Activated T-helper 1 cell treated with Interleukin-2 at 50 U/mL for 16 hours (primary cell): ENCODE data around the gene AQP5.

ENCODE experiments used
- DNase-seq: peaks from one replicate; pipeline ENCODE4 v3.0.0-alpha.2; 2020; ENCODE audit warnings: low read depth

Gene AQP5

DNA sequence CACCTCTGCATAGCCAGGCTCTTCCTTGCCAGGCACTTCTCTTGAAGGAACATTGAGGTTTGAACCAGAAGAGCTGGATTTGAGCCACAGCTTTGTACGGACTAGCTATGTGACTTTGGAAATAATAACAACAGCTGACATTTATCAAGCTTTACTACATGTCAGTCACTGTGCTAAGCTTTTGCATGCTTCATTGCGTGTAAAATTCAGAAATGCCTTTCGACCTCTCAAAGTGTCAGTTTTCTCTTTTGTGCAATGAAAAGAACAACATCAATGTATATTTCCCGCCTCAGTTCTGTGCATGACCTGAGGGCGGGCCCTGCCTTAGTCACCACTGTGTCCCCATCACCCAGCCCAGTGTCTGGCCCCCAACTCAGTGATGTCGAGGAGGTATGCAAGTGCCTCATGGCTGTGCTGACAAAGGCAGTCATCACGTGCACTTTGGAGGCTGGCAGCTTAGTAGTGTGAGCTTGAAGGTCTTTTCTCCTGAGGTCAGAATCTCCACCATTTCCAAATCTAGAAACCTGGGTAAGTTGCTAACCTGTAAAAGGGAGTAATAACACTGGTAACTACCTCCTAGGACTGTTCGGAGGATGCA, 29.0 kb upstream of the AQP5 start:
- DNase-seq, result no peak

- DNase-seq, result no peak
These were observed 27.9 kb upstream of the AQP5 start for GRCh38 chr12:49933796-49934195.

DNA sequence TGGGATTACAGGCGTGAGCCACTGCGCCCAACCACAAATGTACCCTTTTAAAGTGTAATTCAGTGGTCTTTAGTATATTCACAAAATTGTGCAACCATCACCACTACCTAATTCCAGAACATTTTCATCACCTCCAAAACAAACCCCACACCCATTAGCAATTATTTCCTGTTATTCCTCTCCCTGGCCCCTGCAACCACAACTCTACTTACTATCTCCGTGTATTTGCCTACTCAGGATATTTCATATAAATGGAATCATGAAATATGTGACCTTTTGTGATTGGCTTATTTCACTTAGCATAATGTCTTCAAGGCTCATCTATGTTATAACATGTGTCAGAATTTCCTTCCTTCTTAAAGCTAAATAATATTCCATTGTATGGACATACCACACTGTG, 27.2 kb upstream of the AQP5 start:
- no peak for DNase-seq

DNA sequence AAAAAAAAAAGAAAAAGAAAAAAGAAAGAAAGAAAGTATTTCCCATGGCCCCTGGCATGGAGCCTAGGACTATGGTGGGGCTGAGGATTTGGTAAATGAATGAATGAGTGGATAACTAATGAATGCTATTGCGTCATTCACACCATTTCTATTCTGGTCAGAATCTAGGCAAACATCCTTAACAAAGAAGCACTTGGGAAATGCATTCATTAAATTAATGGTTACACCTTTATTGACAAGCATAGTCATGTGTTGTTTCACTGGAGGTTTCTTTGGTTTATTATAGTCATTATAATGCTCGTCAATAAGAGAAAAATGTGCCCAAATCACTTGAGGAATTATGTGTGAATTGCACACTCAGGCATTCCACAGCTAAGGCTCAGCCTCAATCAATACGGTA, 24.7 kb upstream of the AQP5 start:
- no peak for DNase-seq

DNA sequence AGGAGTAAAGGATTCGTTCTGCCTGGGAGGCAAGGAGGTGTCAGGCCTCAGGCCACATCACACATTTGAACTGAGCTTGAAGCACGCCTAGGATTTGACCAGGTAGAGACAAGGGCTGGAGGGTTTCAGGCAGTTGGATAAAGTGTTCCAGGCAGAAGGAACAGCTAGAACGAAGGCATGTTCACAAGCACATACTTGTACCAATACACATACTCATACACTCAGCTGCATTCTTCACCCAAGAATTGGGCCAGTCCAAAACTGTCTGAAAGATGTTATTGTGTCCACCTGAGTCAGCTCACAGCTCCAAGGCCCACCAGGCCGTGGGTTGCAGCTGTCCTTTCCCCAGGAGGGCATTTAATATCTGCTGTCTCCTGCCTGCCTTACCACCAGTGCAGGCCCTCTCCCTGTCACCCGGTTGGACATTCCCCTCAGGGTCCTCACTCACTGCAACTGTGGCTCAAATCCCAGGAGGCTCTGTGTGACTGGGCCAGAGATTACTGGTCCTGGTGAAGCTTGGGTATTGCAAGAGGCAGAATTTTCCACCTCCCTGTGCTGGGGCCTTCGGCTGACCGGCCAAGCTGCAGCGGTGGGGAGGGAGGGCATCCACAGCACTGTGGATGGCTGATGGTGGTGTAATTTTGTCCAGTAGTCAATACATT, 23.9 kb upstream of the AQP5 start:
- no peak for DNase-seq

DNA sequence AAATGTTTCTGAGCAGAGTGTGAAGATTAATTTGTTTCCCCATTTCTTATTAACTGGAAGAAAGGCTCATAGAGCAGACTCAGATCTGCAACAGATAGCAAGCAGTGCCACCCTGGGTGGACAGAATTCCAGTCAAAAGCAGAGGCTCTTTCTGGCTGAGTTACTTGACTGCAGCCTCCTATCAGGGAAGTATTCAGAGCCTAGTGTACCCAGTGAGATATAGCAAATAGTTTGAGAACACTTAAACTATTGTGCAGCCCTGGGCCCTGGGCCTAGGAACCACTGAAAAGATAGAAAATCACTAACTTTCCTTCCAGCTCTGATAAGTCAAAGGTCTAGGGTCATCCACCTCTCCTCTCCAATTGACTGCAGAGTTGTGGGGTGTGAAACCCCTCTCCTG, 22.4 kb upstream of the AQP5 start:
- no peak for DNase-seq

DNA sequence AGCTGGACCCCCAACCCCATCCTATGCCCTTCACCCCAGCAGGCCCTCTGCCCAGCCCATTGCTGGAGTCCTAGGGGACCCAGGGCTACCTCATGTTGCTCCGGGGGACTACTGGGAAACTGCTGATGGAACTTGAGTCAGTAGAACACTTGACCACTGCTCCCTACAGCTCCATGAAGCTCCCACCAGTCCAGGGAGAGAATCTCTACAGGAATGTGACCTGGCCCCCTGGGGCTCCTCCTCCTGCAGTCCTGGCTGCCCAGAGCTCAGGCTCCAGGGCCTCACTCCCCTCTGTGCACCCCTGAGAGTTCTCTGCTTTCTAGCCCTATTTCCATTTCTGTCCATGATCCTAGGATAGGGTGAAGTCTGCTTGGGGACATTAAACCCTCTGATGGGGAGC, 22.0 kb upstream of the AQP5 start:
- no peak for DNase-seq

DNA sequence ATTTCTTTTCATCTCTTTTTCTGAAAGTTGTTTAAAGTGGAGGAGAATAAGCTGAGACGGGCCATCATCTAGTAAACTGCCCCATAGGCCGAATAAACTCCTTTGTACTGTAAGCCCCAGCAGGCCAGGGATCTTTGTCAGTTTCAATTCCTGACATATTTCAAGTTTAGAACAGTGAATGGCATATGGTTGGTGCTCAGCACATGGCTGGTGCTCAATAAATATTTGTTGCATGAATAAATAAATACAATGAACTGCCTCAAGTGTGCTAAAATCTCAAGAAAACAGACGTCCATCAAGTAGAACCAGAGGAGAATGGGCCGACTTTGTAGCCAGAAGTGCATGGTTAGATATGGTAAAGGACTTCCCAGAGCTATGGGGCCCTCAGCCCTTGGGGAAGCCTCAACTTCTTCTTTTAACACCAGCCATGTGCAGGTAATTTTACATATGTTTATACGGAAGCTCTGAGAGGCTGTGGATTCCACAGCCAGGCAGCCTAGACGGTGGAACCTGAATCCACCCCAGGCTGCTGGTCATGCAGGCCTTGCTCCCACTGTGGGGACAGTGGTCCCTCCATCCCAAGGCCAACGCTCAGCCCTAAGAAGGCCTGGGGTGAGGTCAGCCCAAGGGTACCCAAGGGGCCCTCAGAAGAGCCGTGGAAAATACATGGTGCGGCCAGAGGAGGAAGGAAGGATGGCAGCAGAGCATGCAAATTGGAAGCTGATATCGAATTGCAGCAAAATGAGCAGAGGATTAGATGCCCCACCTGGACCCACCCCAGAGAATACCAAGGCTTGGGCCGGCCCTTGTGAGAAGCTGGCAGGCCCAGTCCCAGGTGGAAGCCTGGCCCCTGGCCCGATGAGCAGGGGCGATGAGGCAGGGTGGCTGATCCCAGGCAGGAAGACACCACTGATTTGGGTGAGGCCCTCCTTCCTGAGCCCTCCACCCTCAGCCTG, 19.8 kb upstream of the AQP5 start:
- no peak for DNase-seq

DNA sequence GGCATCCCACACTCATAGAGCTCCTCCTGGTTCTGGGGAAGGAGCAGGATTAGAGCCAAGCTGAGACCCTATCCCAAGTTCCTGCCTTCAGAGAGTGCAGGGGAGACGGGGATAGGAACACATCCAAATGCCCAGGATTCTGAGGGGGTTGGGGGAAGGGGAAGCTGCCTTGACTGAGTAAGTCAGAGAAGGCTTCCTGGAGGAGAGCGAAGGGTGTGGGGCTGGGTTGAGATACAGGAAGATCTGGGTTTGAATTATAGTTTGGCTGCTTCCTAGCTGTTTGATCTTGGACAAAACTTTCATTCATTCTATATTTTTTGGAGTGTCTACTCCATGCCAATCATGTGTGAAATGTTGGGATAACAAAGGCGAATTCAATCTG, 19.2 kb upstream of the AQP5 start:
- DNase-seq, result no peak

DNA sequence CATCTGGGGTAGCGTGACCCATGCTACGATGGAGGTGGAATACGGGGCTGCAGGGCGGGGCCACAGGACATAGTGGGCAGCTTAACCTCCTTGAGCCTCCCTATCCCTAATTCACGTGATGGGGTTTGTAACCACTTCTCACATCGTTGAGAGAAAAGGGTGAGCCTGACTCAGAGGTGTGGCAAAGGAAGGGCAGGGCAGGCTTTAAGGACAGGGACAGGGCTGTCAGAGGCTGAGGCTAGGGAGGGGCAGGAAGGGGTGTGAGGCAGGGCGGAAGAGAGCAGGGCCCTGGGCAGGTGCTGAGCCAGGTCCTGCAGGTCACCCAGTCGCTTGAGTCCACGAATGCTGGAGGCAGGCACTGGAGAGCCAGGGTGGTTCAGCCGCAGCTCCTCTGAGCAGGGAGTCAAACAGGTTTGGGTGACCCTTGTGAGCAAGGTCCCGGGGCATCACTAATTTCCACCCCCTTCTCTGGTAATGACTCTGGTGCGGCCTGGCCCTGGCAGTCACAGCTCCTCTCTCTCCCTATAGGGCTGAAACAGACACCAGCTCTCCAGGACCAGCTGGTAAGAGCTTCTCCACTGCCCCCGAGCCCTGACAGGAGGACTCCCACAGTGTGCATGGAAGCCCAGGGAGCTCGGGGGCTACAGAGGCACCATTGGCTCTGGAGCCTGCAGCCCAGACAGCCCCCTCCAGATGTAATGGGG, 18.6 kb upstream of the AQP5 start:
- DNase-seq, result no peak

DNA sequence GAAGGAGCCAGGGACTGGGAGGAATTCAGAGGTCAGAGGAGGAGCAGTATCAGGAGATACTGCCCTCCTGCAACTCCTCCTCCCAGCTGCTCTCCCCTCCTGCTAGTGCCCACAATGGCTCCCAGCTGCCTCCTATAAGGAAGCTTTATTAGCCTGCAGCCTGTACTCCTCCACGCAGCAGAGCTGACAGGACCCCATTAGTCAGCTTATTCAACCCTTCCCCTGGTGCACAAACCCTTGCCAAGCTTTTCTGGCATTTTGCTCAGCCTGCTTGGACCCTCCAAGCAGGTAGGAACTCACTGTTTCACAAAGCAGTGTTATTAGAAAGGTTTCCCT, 18.1 kb upstream of the AQP5 start:
- DNase-seq, result no peak

DNA sequence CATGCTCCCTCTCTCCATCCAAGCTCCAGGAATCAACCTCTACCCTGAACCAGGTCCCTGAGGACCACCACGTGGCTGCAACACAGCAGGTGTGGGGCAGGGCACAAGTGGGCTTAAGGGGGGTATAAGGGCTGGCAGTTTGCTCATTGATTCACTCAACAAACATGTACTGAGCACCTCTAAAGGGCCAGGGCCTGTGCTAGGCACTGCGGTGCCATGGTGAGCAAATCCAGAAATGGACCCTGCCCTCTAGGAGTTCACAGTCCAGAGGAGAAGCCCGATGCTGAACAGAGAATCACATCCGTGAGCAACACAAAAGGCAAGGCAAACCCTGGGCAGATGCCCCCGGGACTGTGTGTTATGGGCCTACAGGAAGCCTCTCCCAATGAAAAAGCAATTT, 17.6 kb upstream of the AQP5 start:
- DNase-seq, result no peak

GRCh38 chr12:49944718-49945117, 17.0 kb upstream of the AQP5 start:
- no peak for DNase-seq

DNA sequence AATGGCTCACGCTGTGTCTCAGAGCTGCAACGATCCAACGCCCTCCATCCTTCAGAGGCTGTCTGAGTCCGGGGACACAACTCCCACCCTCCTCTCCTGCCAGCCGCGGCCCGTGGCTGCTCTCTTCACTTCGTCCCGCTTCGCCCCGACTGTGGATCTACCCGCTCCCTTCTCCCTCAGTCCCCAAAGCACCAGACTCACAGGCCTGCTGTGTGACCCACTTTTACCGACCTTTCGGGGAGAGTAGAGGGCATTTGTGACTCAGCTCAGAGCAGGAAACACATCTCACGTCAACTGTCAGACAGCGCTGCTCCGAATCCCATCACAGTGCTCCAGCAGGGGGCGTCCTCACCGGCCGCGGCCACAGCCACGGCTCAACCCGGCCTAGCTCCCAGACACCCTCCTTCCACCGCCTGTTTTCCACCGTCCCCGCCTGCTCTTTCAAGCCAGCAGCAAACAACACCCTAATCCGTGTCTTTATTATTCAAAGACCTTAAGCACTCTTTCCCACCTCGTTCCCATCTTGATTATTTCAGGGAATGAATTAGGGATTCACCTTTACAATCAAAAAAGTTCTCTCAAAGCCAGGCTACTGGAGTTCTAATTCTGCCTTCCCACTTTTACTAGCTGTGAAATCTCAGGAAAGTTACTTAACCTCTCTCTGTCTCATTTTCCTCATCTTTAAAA, 16.1 kb upstream of the AQP5 start:
- peak; percentile 69 for DNase-seq

DNA sequence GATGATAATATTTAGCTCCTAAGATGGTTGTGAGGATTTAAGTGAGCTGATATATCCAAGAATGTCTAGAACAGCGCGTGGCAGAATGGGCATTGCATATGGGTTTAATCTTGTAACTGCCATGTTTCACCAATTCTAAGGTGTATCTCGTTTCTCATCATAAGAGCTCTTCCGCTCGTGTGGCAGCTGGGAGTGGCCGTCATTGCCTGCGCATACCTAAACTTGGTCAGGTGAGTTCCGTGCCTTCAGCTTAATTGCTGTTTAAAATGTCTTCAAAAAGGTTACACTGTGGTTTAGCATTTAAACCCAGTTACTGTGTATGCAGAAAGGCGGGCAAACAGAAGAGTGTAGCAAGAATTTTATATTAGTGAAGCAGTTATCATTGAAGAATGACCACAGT, 15.6 kb upstream of the AQP5 start:
- no peak for DNase-seq

- DNase-seq, result no peak
These were observed 15.2 kb upstream of the AQP5 start for GRCh38 chr12:49946497-49946896.

DNA sequence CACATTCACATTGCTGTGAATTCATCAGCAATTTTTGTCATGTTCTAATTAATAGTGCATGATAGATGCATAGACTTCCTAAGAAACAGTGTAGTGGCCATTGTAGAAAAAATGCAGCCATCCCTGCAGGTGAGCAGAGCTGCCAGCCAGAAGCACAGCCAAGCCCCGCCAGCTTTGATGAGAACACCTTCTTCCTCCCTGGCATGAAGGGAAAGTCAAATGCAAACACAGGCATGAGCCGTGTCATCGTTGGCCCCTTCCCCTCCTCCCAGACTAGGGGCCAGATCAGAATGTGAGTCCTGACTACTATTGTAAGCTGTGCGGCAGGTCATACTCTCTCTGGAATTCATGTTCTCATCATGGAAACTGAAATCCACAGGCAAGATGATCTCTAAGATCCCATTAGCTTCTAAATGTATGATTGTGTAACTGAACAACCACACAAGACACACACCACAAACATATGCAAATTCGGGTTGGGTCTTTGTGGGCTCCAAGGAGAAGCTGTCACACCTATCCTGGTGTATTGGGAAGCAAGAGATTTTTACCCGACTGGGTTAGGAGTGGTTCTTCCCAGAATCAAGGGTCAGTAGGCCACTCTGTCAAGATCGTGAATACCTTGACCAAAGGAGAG, 14.0 kb upstream of the AQP5 start:
- no peak for DNase-seq

- DNase-seq, result no peak
These were observed 12.5 kb upstream of the AQP5 start for GRCh38 chr12:49948866-49949845.

DNA sequence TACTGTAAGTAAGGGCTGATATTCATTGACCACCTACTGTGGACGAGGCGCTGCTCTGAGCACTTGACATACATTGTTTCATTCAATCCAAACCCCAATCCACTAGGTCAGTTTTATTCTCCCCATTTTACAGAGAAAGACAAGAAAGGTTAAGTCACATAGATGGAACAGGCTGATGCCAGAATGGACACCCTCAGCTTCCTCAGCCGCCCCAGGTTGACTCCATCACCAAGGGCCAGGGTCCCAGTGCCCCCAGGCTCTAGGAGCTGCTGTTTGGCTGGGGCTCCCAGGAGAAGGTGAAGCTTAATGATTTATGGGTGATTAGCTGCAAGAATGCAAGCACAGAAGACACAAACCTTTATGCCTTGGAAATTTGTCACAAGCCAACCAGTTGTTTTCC, 11.8 kb upstream of the AQP5 start:
- no peak for DNase-seq
